Measurements from ENCODE around the gene P2RY11.

GRCh38 chr19:10079031-10079453, 32.5 kb upstream of the P2RY11 start:
- TF ChIP-seq CTCF (conservative IDR thresholded peaks at IDR 0.05), result no peak
- no peak for TF ChIP-seq ZFX (IDR thresholded peaks at IDR 0.05)

Data from C4-2B (cell line).